ENCODE data around the gene NMU. TPM values are rescaled to one million over a fixed set of nuclear protein-coding genes. Genes with fewer than 3 reads are reported as not detected.
"Not testable (repeated sequence)": the region's sequence is repeated elsewhere in the genome, so short reads cannot be mapped to it uniquely, and the experiment has no call there.

Gene NMU, protein sequence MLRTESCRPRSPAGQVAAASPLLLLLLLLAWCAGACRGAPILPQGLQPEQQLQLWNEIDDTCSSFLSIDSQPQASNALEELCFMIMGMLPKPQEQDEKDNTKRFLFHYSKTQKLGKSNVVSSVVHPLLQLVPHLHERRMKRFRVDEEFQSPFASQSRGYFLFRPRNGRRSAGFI
- total RNA-seq, result 1 to 10 TPM in 1 of 4 donors, not detected in 3; 1.3 TPM

DNA sequence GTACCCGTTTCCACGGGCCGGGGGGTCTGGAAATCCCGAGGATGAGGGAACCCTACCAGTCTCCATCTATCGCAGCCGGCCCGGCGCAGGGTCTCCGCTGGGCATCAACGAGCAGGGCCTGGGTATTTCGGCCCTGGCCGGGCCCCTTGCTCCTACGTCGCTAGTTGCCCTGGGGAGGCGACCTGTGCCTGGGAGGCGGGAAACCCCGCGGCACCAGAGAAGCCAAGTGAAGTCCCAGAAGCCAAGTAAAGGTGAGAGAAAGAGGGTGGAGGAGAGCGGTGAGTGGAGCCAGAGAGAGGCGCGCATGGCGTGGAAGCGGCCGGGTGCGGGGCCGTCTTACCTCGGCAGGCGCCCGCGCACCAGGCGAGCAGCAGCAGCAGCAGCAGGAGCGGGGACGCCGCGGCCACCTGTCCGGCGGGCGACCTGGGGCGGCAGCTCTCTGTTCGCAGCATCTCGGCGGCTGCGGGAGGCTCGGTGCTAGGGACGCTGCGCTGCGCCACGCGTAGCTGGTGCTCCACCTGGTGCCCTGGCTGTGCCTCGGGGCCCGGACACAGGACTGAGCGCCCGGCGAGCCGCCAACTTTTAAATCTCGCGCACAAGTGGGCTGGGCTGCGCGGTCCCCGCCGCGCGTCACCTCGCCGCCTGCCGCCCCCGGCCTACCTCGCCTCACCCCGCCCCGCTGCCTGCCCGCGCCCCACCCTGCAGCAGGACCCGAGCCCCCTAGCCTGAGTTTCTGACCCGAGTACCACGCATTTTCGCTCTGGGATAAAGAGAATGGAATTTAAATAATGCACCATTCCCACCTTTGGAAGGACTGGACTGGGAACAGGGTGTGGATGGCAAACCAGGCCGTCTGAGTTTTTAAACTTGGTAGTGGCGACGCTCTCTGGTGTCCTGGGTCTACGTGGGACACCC lies at the start of gene NMU:
NMU (minus strand) TSS at position 558 of the 915 bp plus-strand sequence; CDS start at position 452, 106 bp downstream.
- no peaks in the 10 kb centered on the region for H3K9me3 ChIP-seq
- WGBS, 2 donors, result 2 to 3% methylated on average over 44 to 46 of the region's 80 CpGs
- DNase-seq (ENCODE audit: low spot score in 2 of 2), result no peak
- H3K27me3 ChIP-seq, result peaks cover 0 to 44% of the 10 kb centered on the region in 2 donors
- peaks cover 0 to 27% (median 10%) of the 10 kb centered on the region in 4 donors for H3K4me1 ChIP-seq
- H3K27ac ChIP-seq, result no peak within 1 kb of the TSS
- peak within 1 kb of the TSS in 3 of 4 donors; percentile 0 to 50 (median 30) for H3K4me3 ChIP-seq
- TF ChIP-seq, protein P1, sequence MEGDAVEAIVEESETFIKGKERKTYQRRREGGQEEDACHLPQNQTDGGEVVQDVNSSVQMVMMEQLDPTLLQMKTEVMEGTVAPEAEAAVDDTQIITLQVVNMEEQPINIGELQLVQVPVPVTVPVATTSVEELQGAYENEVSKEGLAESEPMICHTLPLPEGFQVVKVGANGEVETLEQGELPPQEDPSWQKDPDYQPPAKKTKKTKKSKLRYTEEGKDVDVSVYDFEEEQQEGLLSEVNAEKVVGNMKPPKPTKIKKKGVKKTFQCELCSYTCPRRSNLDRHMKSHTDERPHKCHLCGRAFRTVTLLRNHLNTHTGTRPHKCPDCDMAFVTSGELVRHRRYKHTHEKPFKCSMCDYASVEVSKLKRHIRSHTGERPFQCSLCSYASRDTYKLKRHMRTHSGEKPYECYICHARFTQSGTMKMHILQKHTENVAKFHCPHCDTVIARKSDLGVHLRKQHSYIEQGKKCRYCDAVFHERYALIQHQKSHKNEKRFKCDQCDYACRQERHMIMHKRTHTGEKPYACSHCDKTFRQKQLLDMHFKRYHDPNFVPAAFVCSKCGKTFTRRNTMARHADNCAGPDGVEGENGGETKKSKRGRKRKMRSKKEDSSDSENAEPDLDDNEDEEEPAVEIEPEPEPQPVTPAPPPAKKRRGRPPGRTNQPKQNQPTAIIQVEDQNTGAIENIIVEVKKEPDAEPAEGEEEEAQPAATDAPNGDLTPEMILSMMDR (IDR thresholded peaks at IDR 0.05), result no peak
- TF ChIP-seq EP300 (IDR thresholded peaks at IDR 0.05) (no peak), POLR2A (IDR thresholded peaks at IDR 0.05) (no peak)
- H3K36me3 ChIP-seq, result no peaks in the 10 kb centered on the region

DNA sequence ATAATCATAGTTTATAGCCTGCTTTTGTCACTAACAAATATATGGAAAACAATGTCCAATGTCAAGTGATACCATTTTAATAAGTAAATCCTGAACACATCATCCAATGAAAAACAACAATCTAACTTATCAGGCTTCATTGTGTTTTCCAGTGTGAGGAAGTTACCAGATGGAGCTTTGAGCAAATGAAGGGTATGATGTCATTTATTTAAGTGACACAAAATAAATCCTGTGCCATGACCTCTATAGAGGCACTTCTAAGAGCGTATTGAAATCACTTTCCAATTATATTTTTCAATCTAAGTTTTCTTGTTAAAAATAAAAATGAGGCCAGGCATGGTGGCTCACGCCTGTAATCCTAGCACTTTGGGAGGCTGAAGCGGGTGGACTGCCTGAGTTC lies 48.2 kb upstream of the NMU start:
- Histone ChIP-seq H3K9me3 (no peaks in the 10 kb centered on the region), H3K27ac (no peak overlapping the region), H3K4me1 (no peaks in the 10 kb centered on the region), H3K36me3 (no peaks in the 10 kb centered on the region), H3K4me3 (no peak overlapping the region), H3K27me3 (no peaks in the 10 kb centered on the region)
- no peak for TF ChIP-seq POLR2A (IDR thresholded peaks at IDR 0.05)
- no peak for TF ChIP-seq EP300 (IDR thresholded peaks at IDR 0.05)
- TF ChIP-seq, protein P1 (IDR thresholded peaks at IDR 0.05), result no peak
- WGBS, 2 donors, result 86 to 93% methylated on average over 3 of the region's 3 CpGs
- no peak for DNase-seq (ENCODE audit: low spot score in 2 of 2)

DNA sequence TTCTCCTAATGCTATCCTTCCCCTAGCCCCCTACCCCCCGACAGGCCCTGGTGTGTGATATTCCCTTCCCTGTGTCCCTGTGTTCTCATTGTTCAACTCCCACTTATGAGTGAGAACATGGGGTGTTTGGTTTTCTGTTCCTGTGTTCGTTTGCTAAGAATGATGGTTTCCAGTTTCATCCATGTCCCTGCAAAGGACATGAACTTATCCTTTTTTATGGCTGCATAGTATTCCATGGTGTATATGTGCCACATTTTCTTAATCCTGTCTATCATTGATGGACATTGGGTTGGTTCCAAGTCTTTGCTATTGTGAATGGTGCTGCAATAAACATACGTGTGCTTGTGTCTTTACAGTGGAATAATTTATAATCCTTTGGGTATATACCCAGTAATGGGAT lies 46.7 kb upstream of the NMU start:
- not testable (repeated sequence) for H3K4me3 ChIP-seq; H3K27me3 ChIP-seq; DNase-seq (ENCODE audit: low spot score in 2 of 2); H3K27ac ChIP-seq; H3K4me1 ChIP-seq; H3K9me3 ChIP-seq; H3K36me3 ChIP-seq
- 83 to 88% methylated on average over 3 of the region's 3 CpGs for WGBS, 2 donors

DNA sequence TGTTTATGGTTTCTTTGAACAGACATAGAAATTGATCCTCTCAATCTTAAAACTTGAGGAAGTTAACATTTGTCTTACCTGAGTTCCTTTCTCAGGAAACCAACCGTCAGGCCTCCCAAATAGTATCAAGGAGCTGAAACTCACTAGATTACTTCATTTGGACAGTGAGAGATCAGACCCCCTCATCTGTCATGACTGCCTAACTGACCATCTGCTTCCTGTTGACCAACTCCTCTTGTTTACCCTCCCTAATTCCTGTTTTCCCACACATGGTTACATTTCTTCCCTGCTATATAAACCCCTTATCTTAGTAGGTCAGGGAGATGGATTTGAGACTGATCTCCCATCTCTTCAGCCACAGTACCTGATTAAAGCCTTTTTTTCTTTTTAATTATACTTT lies 46.2 kb upstream of the NMU start:
- H3K4me1 ChIP-seq, result no peaks in the 10 kb centered on the region
- no peaks in the 10 kb centered on the region for H3K36me3 ChIP-seq
- DNase-seq (ENCODE audit: low spot score in 2 of 2), result no peak
- WGBS, 2 donors, result 75 to 84% methylated on average over 1 of the region's 1 CpG
- H3K27ac ChIP-seq, result no peak overlapping the region
- TF ChIP-seq, protein P1 (IDR thresholded peaks at IDR 0.05), result no peak
- TF ChIP-seq EP300 (IDR thresholded peaks at IDR 0.05) (no peak), POLR2A (IDR thresholded peaks at IDR 0.05) (no peak)
- no peaks in the 10 kb centered on the region for H3K9me3 ChIP-seq
- no peak overlapping the region for H3K4me3 ChIP-seq
- no peaks in the 10 kb centered on the region for H3K27me3 ChIP-seq

DNA sequence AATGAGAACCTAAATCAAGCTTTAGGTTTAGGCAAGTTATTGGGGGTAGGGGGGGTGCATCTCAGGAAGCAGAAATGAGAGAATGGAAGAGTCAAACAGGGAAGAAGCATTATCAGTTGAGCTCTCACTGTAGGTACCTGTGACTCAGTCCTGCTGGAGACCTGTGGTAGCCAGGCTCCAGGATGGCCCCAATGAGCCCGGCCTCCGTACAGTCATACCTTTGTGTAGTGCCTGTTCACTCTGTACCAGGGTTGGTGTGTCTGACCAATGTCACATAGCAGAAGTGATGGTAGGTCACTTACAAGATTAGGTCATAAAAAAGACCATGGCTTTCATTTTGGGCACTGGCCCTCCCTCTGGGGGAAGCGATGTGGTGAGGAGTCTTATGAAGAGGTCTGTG lies 45.3 kb upstream of the NMU start:
- H3K36me3 ChIP-seq, result no peaks in the 10 kb centered on the region
- no peak for DNase-seq (ENCODE audit: low spot score in 2 of 2)
- H3K4me3 ChIP-seq, result no peak overlapping the region
- WGBS, 2 donors, result 85 to 91% methylated on average over 3 of the region's 3 CpGs
- H3K27ac ChIP-seq, result no peak overlapping the region
- TF ChIP-seq EP300 (IDR thresholded peaks at IDR 0.05) (no peak), POLR2A (IDR thresholded peaks at IDR 0.05) (no peak)
- TF ChIP-seq, protein P1 (IDR thresholded peaks at IDR 0.05), result no peak
- H3K9me3 ChIP-seq, result no peaks in the 10 kb centered on the region
- H3K4me1 ChIP-seq, result no peaks in the 10 kb centered on the region
- H3K27me3 ChIP-seq, result no peaks in the 10 kb centered on the region
